HG02973 (cell line): ENCODE data around the gene ANKRD10.

Experiments
- ATAC-seq: cut with Tn5 transposase; IDR thresholded peaks from one replicate; pipeline ENCODE4 v1.9.1; 2021; ENCODE audit warnings: moderate library complexity; ENCODE audit not compliant: unreplicated experiment

The ANKRD10 gene

GRCh38 chr13:110887597-110888333 lies 27.1 kb downstream of the ANKRD10 start:
- no peak for ATAC-seq

GRCh38 chr13:110886870-110887596 lies 27.8 kb downstream of the ANKRD10 start:
- no peak for ATAC-seq

GRCh38 chr13:110885966-110886869 lies 28.7 kb downstream of the ANKRD10 start:
- ATAC-seq: no peak

GRCh38 chr13:110885516-110885915 lies 29.4 kb downstream of the ANKRD10 start:
- ATAC-seq: no peak

- ATAC-seq: no peak
Observed at GRCh38 chr13:110884517-110884916, 30.4 kb downstream of the ANKRD10 start.

- no peak for ATAC-seq
Observed at GRCh38 chr13:110883542-110883941, 31.3 kb downstream of the ANKRD10 start.

GRCh38 chr13:110882972-110883371 lies 31.9 kb downstream of the ANKRD10 start:
- no peak for ATAC-seq

GRCh38 chr13:110881839-110882627 lies 32.8 kb downstream of the ANKRD10 start:
- no peak for ATAC-seq

GRCh38 chr13:110880627-110881026 lies 34.2 kb downstream of the ANKRD10 start:
- ATAC-seq: no peak

- no peak for ATAC-seq
Observed at GRCh38 chr13:110879482-110879881, 35.4 kb downstream of the ANKRD10 start.

GRCh38 chr13:110877737-110878258 lies 37.1 kb downstream of the ANKRD10 start:
- no peak for ATAC-seq

GRCh38 chr13:110876609-110877008 lies 38.3 kb downstream of the ANKRD10 start:
- ATAC-seq: no peak

- ATAC-seq: no peak
Observed at GRCh38 chr13:110875241-110875640, 39.6 kb downstream of the ANKRD10 start.

GRCh38 chr13:110874508-110874960 lies 40.3 kb downstream of the ANKRD10 start:
- ATAC-seq: no peak

- no peak for ATAC-seq
Observed at GRCh38 chr13:110873639-110874507, 41.0 kb downstream of the ANKRD10 start.

- no peak for ATAC-seq
Observed at GRCh38 chr13:110872768-110873638, 41.9 kb downstream of the ANKRD10 start.

GRCh38 chr13:110872034-110872767 lies 42.7 kb downstream of the ANKRD10 start:
- no peak for ATAC-seq
